Measurements from ENCODE around the gene APBB2. TPM values are rescaled to one million over a fixed set of nuclear protein-coding genes. Genes with fewer than 3 reads are reported as not detected.

The APBB2 gene
- total RNA-seq, 2 donors from 2014 or later: 134 to 137 TPM

- Histone ChIP-seq H3K9me3 (no peaks in the 10 kb centered on the region), H3K27ac (no peak overlapping the region), H3K27me3 (replicated peaks; ENCODE audit: insufficient read depth) (no peaks in the 10 kb centered on the region), H3K4me1 (ENCODE audit: control insufficient read depth in 1 of 2, low read depth in 2 of 2) (peaks cover 0 to 6% of the 10 kb centered on the region in 2 donors), H3K4me3 (peak overlapping the region; percentile 30), H3K36me3 (peaks cover 7% of the 10 kb centered on the region)
- TF ChIP-seq CTCF (IDR thresholded peaks at IDR 0.05): peak; percentile 83
- no peak for DNase-seq (ENCODE audit: low spot score)
- peak; percentile 78 for ATAC-seq (ENCODE audit: insufficient number of reproducible peaks, low FRiP score, low read depth)
Observed at GRCh38 chr4:40897557-40898203, 316.7 kb downstream of the APBB2 start.

GRCh38 chr4:40890764-40891163, 323.6 kb downstream of the APBB2 start:
- Histone ChIP-seq H3K36me3 (peaks cover 7% of the 10 kb centered on the region), H3K4me3 (no peak overlapping the region), H3K27me3 (replicated peaks; ENCODE audit: insufficient read depth) (no peaks in the 10 kb centered on the region), H3K9me3 (no peaks in the 10 kb centered on the region), H3K27ac (no peak overlapping the region), H3K4me1 (ENCODE audit: control insufficient read depth in 1 of 2, low read depth in 2 of 2) (no peaks in the 10 kb centered on the region)
- no peak for TF ChIP-seq CTCF (IDR thresholded peaks at IDR 0.05)
- ATAC-seq (ENCODE audit: insufficient number of reproducible peaks, low FRiP score, low read depth) (no peak), DNase-seq (ENCODE audit: low spot score) (no peak)

- H3K36me3 ChIP-seq: peaks cover 7% of the 10 kb centered on the region
- H3K4me1 ChIP-seq (ENCODE audit: control insufficient read depth in 1 of 2, low read depth in 2 of 2): no peaks in the 10 kb centered on the region
- no peaks in the 10 kb centered on the region for H3K9me3 ChIP-seq
- ATAC-seq (ENCODE audit: insufficient number of reproducible peaks, low FRiP score, low read depth): no peak
- H3K27ac ChIP-seq: no peak overlapping the region
- no peaks in the 10 kb centered on the region for H3K27me3 ChIP-seq (replicated peaks; ENCODE audit: insufficient read depth)
- H3K4me3 ChIP-seq: no peak overlapping the region
- no peak for TF ChIP-seq CTCF (IDR thresholded peaks at IDR 0.05)
- no peak for DNase-seq (ENCODE audit: low spot score)
Observed at GRCh38 chr4:40890199-40890598, 324.1 kb downstream of the APBB2 start.

DNA sequence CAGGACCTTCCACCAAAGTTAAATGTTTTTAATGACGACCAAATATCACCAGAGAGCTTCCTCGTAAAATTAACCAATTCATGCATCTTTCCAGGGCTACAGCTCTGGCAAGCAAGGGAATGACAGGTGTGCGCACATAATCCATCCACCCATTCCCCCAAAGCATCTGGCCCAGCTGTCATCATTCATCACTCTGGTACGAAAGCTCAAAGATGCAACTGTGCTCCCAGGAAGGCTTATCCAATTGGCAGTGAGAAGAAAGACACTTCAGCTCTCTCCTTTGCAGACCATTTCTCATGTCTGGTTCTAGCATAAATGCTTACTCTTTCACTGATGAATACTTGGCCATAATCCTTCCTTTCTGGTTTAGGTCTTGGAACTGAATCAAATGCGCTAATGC, 325.4 kb downstream of the APBB2 start:
- DNase-seq (ENCODE audit: low spot score): no peak
- Histone ChIP-seq H3K27ac (no peak overlapping the region), H3K9me3 (no peaks in the 10 kb centered on the region), H3K27me3 (replicated peaks; ENCODE audit: insufficient read depth) (no peaks in the 10 kb centered on the region), H3K4me3 (no peak overlapping the region), H3K4me1 (ENCODE audit: control insufficient read depth in 1 of 2, low read depth in 2 of 2) (peaks cover 0 to 8% of the 10 kb centered on the region in 2 donors), H3K36me3 (peaks cover 5% of the 10 kb centered on the region)
- no peak for TF ChIP-seq CTCF (IDR thresholded peaks at IDR 0.05)
- ATAC-seq (ENCODE audit: insufficient number of reproducible peaks, low FRiP score, low read depth): no peak

GRCh38 chr4:40887764-40888131, 326.6 kb downstream of the APBB2 start:
- Histone ChIP-seq H3K36me3 (no peaks in the 10 kb centered on the region), H3K4me1 (ENCODE audit: control insufficient read depth in 1 of 2, low read depth in 2 of 2) (peaks cover 0 to 15% of the 10 kb centered on the region in 2 donors), H3K4me3 (no peak overlapping the region), H3K27ac (no peak overlapping the region), H3K9me3 (no peaks in the 10 kb centered on the region), H3K27me3 (replicated peaks; ENCODE audit: insufficient read depth) (no peaks in the 10 kb centered on the region)
- no peak for TF ChIP-seq CTCF (IDR thresholded peaks at IDR 0.05)
- DNase-seq (ENCODE audit: low spot score) (no peak), ATAC-seq (ENCODE audit: insufficient number of reproducible peaks, low FRiP score, low read depth) (no peak)
